ENCODE results near the gene IL21R. TPM values are rescaled to one million over a fixed set of nuclear protein-coding genes. Genes with fewer than 3 reads are reported as not detected.

IL21R gene
- total RNA-seq, 4 donors from 2014 or later: 0.08 to 1.2 (median 0.23) TPM

- peak in 1 of 2 donors; percentile 21 for DNase-seq (ENCODE audit: low spot score in 2 of 2)
- Histone ChIP-seq H3K4me3 (no peak overlapping the region), H3K9me3 (no peaks in the 10 kb centered on the region), H3K36me3 (no peaks in the 10 kb centered on the region), H3K27me3 (no peaks in the 10 kb centered on the region), H3K4me1 (no peaks in the 10 kb centered on the region), H3K27ac (no peak overlapping the region)
- TF ChIP-seq CTCF (IDR thresholded peaks at IDR 0.05) (no peak), POLR2A (IDR thresholded peaks at IDR 0.05) (no peak), EP300 (IDR thresholded peaks at IDR 0.05) (no peak), POLR2AphosphoS5 (IDR thresholded peaks at IDR 0.05) (no peak)
- 75% methylated on average over 10 of the region's 10 CpGs for WGBS
Measured at GRCh38 chr16:27381974-27382855, 19.8 kb upstream of the IL21R start.

DNA sequence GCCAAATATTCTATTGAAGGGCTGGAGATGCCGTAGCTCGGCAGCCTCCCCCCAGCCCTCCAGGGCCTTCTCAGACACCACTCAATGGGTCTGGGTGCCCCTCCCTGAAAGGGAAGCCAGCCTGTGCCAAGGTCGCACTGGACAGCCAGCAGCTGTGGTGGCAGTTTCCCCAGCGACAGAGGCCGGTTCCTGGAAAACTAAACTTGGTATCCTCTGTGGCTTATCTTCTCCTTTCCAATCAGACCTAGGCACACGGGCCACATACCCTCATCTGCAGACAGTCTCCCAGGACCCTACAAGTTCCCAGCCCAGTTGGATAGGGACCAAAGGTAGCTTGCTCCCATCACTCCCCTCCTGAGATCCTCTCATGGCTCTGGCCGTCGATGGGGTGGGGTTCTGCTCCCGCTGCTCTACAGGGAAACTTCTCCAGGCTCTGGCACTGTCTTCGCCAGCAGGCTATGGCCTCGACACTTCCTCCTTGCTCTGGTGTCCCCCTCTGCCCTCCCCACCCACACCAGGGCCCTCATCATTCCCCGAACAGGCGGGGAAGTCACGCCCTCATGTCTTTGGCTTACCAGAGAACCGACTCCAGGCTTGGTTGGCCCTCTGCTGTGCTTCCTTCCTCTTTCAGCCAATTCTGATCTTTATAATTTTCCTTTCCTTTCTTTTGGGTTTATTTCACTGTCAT is 18.3 kb upstream of the IL21R start:
- Histone ChIP-seq H3K27ac (no peak overlapping the region), H3K4me1 (no peaks in the 10 kb centered on the region), H3K27me3 (peaks cover 5% of the 10 kb centered on the region), H3K4me3 (no peak overlapping the region), H3K36me3 (no peaks in the 10 kb centered on the region), H3K9me3 (no peaks in the 10 kb centered on the region)
- no peak for TF ChIP-seq POLR2AphosphoS5 (IDR thresholded peaks at IDR 0.05)
- no peak for TF ChIP-seq CTCF (IDR thresholded peaks at IDR 0.05)
- no peak for TF ChIP-seq POLR2A (IDR thresholded peaks at IDR 0.05)
- TF ChIP-seq EP300 (IDR thresholded peaks at IDR 0.05): no peak
- WGBS: 80% methylated on average over 11 of the region's 15 CpGs
- peak in 1 of 2 donors; percentile 48 for DNase-seq (ENCODE audit: low spot score in 2 of 2)

GRCh38 chr16:27384425-27384824 is 17.5 kb upstream of the IL21R start:
- DNase-seq (ENCODE audit: low spot score in 2 of 2): no peak
- Histone ChIP-seq H3K4me3 (no peak overlapping the region), H3K4me1 (no peaks in the 10 kb centered on the region), H3K27me3 (peaks cover 6% of the 10 kb centered on the region), H3K27ac (no peak overlapping the region), H3K36me3 (no peaks in the 10 kb centered on the region), H3K9me3 (no peaks in the 10 kb centered on the region)
- TF ChIP-seq EP300 (IDR thresholded peaks at IDR 0.05) (no peak), CTCF (IDR thresholded peaks at IDR 0.05) (no peak), POLR2A (IDR thresholded peaks at IDR 0.05) (no peak), POLR2AphosphoS5 (IDR thresholded peaks at IDR 0.05) (no peak)
- 81% methylated on average over 5 of the region's 5 CpGs for WGBS

DNA sequence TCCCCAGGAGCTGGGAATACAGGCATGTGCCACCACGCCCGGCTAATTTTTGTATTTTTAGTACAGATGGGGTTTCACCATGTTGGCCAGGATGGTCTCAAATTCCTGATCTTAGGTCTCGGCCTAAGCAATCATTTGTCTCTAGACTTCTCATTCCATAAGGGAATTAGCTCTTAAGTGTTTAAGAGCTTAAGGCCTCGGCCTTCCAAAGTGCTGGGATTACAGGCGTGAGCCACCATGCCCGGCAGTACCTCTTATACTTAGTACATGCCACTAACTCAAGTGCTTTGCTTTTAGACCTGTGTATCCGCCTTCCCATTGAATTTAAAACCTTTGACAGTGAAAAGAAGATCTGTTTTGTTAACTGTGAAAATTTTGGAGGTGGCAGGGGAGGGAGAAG is 16.6 kb upstream of the IL21R start:
- H3K4me3 ChIP-seq: no peak overlapping the region
- DNase-seq (ENCODE audit: low spot score in 2 of 2): no peak
- no peaks in the 10 kb centered on the region for H3K9me3 ChIP-seq
- 90% methylated on average over 7 of the region's 7 CpGs for WGBS
- no peak overlapping the region for H3K27ac ChIP-seq
- TF ChIP-seq POLR2A (IDR thresholded peaks at IDR 0.05) (no peak), CTCF (IDR thresholded peaks at IDR 0.05) (no peak), EP300 (IDR thresholded peaks at IDR 0.05) (no peak), POLR2AphosphoS5 (IDR thresholded peaks at IDR 0.05) (no peak)
- H3K4me1 ChIP-seq: no peaks in the 10 kb centered on the region
- no peaks in the 10 kb centered on the region for H3K36me3 ChIP-seq
- peaks cover 6% of the 10 kb centered on the region for H3K27me3 ChIP-seq

GRCh38 chr16:27386674-27387073 is 15.3 kb upstream of the IL21R start:
- H3K4me1 ChIP-seq: no peaks in the 10 kb centered on the region
- no peak for DNase-seq (ENCODE audit: low spot score in 2 of 2)
- no peak for TF ChIP-seq POLR2A (IDR thresholded peaks at IDR 0.05)
- TF ChIP-seq POLR2AphosphoS5 (IDR thresholded peaks at IDR 0.05): no peak
- no peaks in the 10 kb centered on the region for H3K9me3 ChIP-seq
- H3K27me3 ChIP-seq: peaks cover 6% of the 10 kb centered on the region
- H3K4me3 ChIP-seq: no peak overlapping the region
- H3K27ac ChIP-seq: no peak overlapping the region
- no peaks in the 10 kb centered on the region for H3K36me3 ChIP-seq
- 79% methylated on average over 4 of the region's 4 CpGs for WGBS

All from suprapubic skin (tissue), 4 donors.